Stimulated activated CD8-positive, alpha-beta memory T cell treated with anti-CD3 and anti-CD28 coated beads, Interleukin-7, amount 100 ng/mL, for 1 hour (primary cell): ENCODE data around the gene PLA2G12B.
"Not testable (repeated sequence)": the region's sequence is repeated elsewhere in the genome, so short reads cannot be mapped to it uniquely, and the experiment has no call there.

ENCODE experiments used
- DNase-seq, 2 donors: peaks; one replicate each; pipeline ENCODE4 v3.0.0-alpha.2; 2020; ENCODE audit warnings: low read depth in 2 of 2

PLA2G12B gene, protein sequence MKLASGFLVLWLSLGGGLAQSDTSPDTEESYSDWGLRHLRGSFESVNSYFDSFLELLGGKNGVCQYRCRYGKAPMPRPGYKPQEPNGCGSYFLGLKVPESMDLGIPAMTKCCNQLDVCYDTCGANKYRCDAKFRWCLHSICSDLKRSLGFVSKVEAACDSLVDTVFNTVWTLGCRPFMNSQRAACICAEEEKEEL

DNA sequence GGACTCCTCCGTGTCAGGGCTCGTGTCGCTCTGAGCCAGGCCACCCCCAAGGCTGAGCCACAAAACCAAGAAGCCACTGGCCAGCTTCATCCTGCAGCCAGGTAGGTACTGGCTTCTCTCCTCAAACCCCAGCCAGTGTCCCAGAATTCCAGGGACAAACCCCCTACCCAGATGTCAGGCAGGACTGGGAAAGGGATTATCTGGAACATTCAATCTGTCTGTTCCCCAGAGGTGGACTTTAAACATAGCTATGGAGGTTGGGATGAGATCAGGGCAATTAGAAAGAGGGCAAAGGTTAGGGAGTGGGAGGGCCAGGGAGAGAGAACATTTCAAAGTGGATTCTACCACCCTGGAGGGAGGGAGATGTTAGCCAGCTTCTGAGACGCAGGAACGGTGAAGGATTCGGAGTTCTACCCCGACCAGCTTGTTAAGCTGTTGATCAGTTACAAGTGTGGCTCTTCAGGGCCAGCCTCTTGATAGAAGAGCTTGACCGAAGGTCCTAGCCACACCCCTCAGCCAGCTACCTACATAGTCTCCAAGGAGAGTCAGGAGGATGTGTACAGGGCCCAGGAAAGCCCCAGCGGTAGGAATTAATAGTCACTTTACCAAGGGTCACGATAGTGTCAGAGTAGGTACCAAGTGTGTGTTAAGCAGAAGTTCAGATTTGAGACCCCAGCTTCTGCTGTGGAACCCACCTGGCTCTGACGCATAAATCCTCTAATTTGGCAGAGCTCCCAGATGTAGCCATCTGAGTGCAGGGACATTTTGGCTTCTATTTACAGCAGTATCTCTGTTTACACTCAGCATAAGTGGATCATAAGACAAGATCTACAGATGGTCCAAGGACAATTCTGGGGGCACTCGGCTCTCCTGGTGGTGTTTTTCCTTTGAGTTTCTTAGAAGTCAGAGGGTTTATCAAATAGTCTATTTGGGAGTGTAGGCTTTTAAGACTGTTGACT is at the start of gene PLA2G12B:
PLA2G12B (minus strand) TSS at position 211 of the 959 bp plus-strand sequence; CDS start at position 90, 121 bp downstream.
- DNase-seq: no peak

DNA sequence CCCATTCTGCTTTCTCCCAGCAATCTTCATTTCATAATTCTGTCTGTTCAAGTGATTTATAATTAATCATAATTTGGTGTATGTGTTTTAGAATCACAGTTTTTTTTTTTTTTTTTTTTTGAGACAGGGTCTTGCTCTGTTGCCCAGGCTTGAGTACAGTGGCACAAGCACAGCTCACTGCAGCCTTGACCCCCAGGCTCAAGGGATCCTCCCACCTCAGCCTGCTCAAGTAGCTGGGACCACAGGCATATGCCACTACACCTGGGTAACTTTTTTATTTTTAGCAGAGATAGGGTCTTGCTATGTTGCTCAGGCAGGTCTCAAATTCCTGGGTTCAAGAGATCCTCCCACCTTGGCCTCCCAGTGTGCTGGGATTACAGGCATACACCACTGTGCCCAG is 49.2 kb upstream of the PLA2G12B start:
- no peak for DNase-seq

DNA sequence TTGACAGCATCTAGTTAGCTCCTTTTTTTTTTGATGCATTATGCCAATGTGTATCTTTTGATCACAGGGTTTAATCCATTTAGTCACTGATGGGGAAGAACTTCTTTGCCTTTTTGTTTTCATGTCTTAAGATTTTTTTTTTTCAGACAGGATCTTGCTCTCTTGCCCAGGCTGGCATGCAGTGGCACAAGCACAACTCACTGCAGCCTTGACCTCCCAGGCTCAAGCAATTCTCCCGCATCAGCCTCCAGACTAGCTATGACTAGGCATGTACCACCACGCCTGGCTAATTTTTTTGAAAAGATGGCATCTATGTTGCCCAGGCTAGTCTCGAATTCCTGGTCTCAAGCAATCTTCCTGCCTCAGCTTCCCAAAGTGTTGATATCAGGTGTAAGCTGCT is 46.4 kb upstream of the PLA2G12B start:
- DNase-seq: no peak

DNA sequence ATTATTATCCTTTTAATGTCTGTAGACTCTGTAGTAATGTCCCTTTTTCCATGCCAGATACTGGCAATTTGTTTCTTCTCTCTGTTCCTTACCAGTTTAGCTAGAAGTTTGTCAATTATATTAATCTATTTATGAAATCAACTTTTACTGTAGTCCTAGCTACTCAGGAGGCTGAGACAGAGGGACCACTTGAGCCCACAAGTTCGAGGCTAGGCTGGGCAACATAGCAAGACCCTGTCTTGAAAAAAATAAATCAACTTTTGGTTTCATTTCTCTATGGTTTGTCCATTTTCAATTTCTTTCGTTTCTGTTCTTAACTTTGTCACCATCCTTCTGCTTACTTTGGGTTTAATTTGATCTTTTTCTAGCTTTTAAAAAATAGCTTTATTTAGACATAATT is 42.5 kb upstream of the PLA2G12B start:
- no peak for DNase-seq

DNA sequence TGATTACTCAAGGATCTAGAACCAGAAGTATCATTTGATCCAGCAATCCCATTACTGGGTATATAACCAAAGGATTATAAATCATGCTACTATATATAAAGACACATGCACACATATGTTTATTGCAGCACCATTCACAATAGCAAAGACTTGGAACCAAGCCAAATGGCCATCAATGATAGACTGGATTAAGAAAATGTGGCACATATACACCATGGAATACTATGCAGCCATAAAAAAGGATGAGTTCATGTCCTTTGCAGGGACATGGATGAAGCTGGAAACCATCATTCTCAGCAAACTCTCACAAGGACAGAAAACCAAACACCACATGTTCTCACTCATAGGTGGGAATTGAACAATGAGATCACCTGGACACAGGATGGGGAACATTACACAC is 40.9 kb upstream of the PLA2G12B start:
- DNase-seq: not testable (repeated sequence)

DNA sequence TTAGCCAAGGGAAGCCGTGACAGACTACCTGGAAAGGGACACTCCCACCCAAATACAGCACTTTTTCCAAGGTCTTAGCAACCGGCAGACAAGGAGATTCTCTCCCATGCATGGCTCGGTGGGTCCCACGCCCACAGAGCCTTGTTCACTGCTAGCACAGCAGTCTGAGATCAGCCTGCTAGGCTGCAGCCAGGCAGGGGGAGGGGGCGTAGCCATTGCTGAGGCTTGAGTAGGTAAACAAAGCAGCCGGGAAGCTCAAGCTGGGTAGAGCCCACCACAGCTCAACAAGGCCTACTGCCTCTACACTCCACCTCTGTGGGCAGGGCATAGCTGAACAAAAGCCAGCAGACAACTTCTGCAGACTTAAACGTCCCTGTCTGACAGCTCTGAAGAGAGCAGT is 35.2 kb upstream of the PLA2G12B start:
- DNase-seq: not testable (repeated sequence)

DNA sequence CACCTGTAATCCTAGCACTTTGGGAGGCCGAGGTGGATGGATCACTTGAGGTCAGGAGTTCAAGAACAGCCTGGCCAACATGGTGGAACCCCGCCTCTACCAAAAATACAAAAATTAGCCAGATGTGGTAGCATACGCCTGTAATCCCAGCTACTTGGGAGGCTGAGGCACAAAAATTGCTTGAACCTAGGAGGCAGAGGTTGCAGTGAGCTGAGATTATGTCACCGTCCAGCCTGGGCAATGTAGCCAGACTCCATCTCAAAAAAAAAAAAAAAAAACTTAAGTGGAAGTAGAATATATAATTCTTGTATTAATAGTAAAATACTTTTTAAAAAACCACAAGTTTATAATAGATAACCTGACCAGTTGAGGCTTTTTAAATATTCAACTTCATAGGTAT is 30.0 kb upstream of the PLA2G12B start:
- DNase-seq: not testable (repeated sequence)

DNA sequence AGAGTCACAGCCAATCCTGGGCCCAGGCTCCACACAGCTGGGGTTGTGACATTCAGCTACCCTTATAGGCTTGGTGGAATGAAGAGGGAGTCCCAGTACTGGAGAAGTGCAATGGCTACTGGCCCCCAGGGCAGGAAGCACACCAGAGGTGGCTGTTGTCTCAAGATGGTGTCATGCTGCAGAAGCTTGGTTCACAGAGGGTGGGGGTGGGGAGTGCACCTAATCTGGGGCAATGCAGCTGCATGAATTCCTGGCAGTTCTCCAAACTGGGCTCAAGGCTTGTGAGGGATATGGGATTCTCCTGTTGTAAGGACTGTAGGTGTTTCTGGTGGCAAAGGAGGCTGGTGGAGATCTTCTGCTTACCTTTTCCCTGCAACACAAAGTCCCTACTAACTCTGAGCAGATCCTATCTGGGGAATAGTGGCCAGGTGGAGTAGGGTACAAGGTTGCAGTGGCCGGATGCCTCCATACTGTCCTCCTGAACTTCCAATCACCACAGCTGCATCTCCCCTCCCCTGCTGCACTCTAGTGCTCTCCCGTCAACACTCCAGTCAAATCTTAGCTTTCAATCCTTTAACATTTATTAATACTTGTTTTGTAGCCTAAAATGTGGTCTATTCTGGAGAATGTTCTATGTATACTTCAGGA is 27.4 kb upstream of the PLA2G12B start:
- no peak for DNase-seq

DNA sequence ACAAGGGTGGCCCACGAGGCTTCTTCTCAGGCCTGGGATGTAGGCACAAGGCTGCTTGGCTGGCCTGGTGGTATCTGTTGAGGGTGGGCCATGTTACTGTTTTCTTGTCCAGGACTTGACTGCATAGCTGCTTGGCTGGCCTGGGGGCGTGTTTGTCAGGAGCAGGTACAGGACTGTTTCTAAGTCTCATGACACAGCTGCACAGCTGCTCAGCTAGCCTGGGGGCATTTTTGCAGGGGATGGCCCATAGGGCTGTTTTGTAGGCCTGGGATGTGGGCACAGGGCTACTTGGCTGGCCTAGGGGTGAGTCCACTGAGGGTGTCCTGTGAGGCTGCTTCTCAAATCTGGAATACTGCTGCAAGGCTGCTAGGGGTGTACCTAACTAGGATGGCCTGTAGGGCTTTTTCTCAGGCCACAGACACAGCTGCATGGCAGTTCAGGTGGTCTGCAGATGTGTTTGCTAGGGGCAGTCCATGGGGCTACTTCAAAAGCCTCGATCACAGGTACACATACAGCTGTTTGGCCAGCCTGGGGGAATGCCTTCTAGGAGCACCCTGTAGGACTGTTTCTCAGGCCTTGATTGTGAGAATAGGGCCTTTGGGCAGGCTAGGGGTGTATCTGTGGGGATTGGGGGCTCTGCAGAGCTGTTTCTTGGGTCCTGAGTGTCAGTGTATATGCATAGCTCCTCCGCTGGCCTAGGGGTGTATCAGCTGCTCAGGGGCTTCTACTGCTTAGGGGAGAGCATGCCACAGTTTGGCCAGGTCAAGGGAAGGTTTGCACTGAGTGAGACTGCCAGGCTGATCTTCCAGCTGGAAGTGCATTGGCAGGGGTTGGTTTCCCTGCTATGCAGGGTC is 26.6 kb upstream of the PLA2G12B start:
- DNase-seq: no peak

DNA sequence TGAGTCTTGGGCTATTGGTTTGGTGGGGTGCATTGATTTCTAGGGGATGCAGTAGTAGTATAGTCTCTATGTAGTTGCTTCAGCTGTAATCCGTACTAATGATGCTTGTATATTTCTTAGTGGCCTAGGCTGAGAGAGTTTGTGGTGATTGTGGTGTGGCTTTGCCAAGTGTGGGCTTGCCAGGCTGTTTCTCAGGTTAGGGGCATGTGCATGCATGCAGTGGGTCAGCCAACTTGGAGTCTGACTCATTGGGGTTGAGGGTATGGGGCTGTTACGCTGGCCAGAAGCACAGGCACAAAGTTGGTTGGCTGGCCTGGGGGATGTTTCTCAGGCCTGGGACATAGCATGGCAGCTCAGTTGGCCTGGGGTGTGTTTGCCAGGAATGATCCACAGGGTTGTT is 25.7 kb upstream of the PLA2G12B start:
- DNase-seq: no peak

DNA sequence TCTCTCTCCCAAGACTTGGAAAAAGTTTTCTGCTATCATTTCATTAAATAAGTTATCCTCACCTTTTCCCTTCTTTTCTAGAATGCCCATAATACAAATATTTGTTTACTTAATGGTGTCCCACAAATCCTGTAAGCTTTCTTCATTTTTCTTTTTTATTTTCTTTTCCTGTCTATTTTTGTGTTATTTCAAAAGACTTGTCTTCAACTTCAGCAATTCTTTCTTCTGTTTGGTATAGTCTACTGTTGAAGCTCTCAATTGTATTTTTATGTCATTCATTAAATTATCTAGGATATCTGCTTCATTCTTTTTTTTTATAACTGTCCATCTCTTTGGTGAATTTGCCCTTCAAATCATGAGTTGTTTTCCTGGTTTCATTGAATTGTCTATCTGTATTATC is 25.1 kb upstream of the PLA2G12B start:
- no peak for DNase-seq

DNA sequence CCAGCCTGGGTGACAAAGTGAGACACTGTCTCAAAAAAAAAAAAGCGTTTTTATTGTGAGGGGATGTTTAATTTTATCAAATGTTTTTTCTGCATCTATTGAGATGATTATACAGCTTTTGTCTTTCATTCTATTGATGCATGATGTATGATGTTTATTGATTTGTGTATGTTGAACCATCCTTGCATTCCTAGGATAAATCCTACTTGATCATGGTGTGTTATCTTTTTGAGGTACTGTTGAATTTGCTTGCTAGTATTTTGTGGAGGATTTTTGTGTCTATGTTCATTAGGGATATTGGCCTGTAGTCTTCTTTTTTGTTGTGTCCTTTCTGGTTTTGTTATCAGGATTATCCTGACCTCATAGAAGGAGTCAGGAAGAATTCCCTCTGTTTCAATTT is 22.3 kb upstream of the PLA2G12B start:
- DNase-seq: no peak

DNA sequence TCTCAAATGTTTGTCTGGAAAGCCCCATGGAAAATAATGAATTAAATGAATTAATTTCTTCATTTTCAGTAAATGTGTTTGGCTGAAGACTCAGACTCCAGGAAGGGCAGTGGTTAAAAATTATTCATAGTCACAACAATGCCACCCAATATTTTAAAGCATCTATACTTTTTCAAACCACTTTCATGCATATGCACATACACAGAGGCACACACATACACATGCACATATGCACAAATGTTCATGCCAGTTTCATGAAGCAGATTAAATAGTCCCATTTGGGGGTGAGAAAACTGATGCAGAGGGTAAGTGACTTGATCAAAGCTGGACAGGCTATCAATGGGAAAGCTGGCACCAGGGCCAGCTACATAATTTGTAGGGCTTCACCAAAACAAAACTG is 1.4 kb upstream of the PLA2G12B start:
- DNase-seq: no peak

DNA sequence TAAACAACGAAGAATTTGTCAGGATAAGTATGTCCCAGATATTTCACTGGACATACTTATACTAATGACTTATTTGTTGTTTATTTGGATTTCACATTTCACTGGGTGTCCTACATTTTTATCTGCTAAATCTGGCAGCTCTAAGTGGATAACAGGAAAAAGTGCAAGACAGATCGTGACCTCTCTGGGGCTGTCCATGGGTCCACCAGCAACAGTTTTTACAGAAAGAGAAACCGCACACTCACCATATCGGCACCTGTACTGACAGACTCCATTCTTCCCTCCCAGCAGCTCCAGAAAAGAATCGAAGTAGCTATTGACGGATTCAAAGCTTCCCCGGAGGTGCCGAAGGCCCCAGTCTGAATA is 393 bp downstream of the PLA2G12B start:
- no peak for DNase-seq

DNA sequence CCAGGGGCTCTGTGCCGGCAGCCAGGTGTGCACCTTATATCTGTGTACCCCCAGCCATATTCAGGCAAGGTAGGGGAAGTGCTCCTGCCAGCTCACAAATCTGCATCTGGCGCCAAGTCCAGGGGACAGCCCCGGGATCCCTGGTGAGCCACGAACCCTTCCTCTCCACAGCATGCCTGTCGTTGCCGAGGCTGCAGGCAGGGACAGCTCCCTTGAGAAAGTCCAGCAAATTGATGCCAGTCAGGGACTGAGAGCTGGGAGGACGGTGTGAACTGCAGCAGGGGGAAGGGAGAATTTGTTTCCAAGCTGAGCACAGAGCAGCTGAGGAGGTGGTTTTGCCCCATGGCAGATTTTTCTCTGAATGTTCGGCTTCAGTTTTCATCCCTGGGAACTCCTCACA is 919 bp downstream of the PLA2G12B start:
- no peak for DNase-seq

DNA sequence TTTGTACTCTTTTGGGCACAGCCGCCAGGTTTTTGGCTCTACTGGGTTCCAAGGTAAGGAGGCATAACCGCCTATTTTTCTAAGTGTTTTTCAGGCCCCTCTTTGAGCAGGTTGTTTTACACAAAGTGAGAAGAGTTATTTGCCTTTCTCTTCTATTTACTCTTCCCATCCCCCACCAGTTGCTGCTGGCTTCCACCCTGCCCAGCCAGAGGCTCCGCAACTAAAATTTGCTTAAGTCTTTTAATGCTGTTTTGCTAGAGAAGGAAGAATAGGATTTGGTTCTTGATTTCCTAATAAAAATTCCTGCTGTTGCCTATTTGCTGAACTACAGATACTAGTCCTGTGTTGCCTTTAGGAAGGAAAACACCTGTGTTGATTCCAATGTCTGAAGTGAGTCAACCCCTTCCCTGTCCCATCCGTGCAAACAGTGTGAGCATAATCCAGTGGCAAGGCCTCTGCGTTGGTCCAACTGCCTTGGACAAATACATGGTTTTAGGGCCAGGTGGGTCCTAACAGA is 1.9 kb downstream of the PLA2G12B start:
- no peak for DNase-seq

DNA sequence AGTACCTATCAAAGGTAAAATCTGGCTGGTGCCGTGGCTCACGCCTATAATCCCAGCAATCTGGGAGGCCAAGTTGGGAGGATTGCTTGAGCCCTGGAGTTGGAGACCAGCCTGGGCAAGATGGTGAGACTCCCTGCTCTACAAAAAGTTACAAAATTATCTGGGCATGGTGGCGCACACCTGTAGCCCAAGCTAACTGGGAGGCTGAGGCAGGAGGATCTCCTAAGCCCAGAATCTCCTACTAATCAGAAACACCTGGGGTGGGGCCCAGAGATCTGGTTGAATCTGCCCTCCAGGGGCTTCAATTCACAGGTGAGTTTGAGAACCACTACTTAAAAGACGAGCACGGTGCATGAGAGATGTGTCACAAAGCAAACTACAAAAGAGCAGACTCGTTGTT is 2.4 kb downstream of the PLA2G12B start:
- DNase-seq: no peak

DNA sequence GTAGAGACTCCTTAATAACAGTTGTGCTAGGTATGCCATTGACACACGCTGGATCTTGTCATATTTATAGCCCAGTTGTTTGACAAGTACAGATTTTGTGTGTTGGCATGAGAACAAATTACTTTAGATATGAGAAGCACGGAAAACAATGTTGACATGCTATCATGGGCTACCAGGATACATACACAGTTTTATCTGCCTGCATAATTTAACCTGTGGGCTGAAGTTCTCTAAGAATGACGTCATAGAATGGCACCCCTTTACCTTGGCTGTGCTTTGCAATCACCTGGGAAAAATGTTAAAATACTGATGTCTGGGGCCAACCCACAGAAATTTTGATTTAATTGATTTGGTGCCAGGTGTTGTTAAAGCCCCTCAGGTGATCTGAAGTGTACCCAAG is 2.8 kb downstream of the PLA2G12B start:
- no peak for DNase-seq

DNA sequence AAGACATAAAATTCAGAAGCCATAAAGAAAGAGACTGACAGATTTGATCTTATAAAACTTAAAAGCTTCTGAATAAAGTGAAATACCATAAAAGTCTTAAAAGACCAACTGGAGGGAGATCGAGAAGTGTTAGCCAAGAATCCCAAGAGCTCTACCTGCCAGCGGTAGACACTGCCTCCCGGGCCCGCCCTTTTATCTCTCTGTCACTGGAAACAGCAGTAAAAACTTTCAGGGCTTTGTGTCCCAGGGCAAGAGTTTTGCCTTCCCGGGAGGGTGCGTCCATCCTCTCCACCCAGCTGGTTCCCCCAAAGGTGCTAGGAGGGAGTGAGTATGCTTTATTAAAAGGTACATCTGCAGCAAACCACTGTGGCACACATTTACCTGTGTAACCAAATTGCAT is 5.8 kb downstream of the PLA2G12B start:
- no peak for DNase-seq

DNA sequence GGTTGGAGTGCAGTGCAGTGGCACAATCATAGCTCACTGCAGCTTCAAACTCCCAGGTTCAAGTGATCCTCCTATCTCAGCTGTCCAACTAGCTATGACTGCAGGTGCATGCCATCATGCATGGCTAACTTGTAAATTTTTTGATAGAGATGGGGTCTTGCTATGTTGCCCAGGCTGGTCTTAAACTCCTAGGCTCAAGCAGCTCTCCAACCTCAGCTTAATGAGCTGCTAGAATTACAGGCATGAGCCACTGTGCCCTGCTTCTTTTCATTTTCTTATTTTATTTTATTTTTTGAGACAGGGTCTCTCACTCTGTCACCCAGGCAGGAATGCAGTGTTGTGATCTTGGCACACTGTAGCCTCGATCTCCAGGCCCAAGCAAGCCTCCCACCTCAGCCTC is 7.6 kb downstream of the PLA2G12B start:
- DNase-seq: no peak

DNA sequence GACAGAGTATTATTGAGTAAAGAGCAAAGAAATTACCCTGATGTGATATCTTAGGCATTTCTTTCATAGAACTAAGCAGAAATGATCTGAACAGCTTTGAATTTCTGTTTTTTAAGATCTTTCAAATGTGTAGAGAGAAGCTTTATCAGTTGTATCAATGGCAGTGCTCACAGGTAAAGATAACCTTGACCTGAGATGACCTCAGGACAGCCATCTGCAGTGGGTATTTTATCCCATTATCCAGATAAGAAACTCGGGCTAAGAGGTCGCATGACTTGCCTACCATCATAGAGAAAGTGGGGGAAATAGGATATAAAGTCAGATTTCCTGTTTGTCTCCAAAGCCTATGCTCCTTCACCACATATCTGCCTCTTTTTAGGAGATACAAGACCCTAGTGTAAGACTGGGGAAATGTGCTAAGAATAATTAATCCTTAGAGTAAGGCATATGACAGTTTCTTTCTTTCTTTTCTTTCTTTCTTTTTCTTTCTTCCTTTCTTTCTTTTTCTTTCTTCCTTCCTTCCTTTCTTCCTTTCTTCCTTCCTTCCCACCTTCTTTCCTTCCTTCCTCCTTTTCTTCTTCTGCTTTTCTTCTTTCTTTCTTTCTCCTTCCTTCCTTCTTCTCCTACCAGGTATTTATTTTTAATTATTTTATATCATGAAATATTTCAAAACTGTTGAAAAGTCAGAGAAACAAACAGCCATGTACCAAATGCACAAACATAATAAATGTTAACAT is 10.9 kb downstream of the PLA2G12B start:
- DNase-seq: no peak
